OCI-LY7 (cell line): Measurements from ENCODE around the gene ASXL1. TPM values are rescaled to one million over a fixed set of nuclear protein-coding genes. Genes with fewer than 3 reads are reported as not detected.
A peak's percentile ranks its signal among the peaks of the same experiment; 100 is the strongest.

Experiments
- BruUV-seq: library from RNA; stranded (reverse); fragments of 400-500 nt; replicated peaks from 2 replicates; lab custom pipeline; 2021; lab: Mats Ljungman, UMichigan
- CTCF ChIA-PET: fragments of 300-600 bp; sonication (Branson Sonifier 250); formaldehyde crosslinking; loops from one replicate; lab custom pipeline; 2022; ENCODE audit warnings: antibody characterized with exemption; ENCODE audit not compliant: unreplicated experiment; lab: Charles Lee
- POLR2A ChIA-PET: fragments of 300-600 bp; sonication (Branson Sonifier 250); formaldehyde crosslinking; loops from one replicate; lab custom pipeline; 2022; ENCODE audit warnings: antibody characterized with exemption; lab: Charles Lee
- DNase-seq: peaks from one replicate; pipeline ENCODE4 v3.0.0-alpha.2; 2015; ENCODE audit warnings: low spot score
- H2AFZ ChIP-seq: fragments of 200-600 bp; sonication (generic), shearing (Covaris generic); 2 replicates; pipeline ENCODE4 v1.6.1; 2014; ENCODE audit warnings: mild to moderate bottlenecking, antibody characterized with exemption, low read length, moderate library complexity
- H3K27ac ChIP-seq: fragments of 200-600 bp; sonication (generic); 2 replicates; pipeline ENCODE4 v1.5.1; 2014; ENCODE audit warnings: mixed run types, low read depth, mild to moderate bottlenecking, moderate library complexity, low read length, inconsistent platforms; ENCODE audit not compliant: poor library complexity, severe bottlenecking
- H3K36me3 ChIP-seq: fragments of 200-600 bp; sonication (generic); 2 replicates; pipeline ENCODE4 v1.6.1; 2014; ENCODE audit warnings: mild to moderate bottlenecking, antibody characterized with exemption, low read length, moderate library complexity, mixed read lengths; ENCODE audit not compliant: insufficient read depth
- H3K4me1 ChIP-seq: fragments of 200-600 bp; sonication (generic); 2 replicates; pipeline ENCODE4 v1.5.1; 2014; ENCODE audit warnings: mild to moderate bottlenecking, low read length; ENCODE audit not compliant: insufficient read depth, poor library complexity, severe bottlenecking
- H3K4me2 ChIP-seq: fragments of 200-600 bp; sonication (generic); 2 replicates; pipeline ENCODE4 v1.6.1; 2014; ENCODE audit warnings: mild to moderate bottlenecking, low read length
- H3K4me3 ChIP-seq: fragments of 200-600 bp; sonication (generic); 2 replicates; pipeline ENCODE4 v1.5.1; 2014; ENCODE audit warnings: mild to moderate bottlenecking, low read depth, low read length; ENCODE audit not compliant: poor library complexity, severe bottlenecking
- H3K79me2 ChIP-seq: fragments of 200-600 bp; sonication (generic); 2 replicates; pipeline ENCODE4 v1.6.1; 2016; ENCODE audit warnings: low read depth, mild to moderate bottlenecking, low read length, moderate library complexity, mixed read lengths; ENCODE audit not compliant: insufficient read depth
- H3K9me2 ChIP-seq: fragments of 200-600 bp; sonication (generic); 2 replicates; pipeline ENCODE4 v1.6.1; 2016; ENCODE audit warnings: mild to moderate bottlenecking, low read length, mixed read lengths; ENCODE audit not compliant: insufficient read depth
- H3K9me3 ChIP-seq: fragments of 200-600 bp; sonication (generic); 2 replicates; pipeline ENCODE4 v1.6.1; 2014; ENCODE audit warnings: mild to moderate bottlenecking, mixed run types, low read length, mixed read lengths
- H4K20me1 ChIP-seq: fragments of 200-600 bp; sonication (generic); 2 replicates; pipeline ENCODE4 v1.6.1; 2014; ENCODE audit warnings: mild to moderate bottlenecking, antibody characterized with exemption, low read length, moderate library complexity, mixed read lengths; ENCODE audit not compliant: insufficient read depth
- EZH2phosphoT487 ChIP-seq: fragments of 200-600 bp; sonication (generic); IDR thresholded peaks from 2 replicates; pipeline ENCODE4 v1.6.1; 2018; ENCODE audit warnings: low read depth, borderline replicate concordance, mild to moderate bottlenecking, mixed run types, antibody characterized with exemption, low read length, moderate library complexity, mixed read lengths
- intact Hi-C: fragments of 100-400 bp; cut with micrococcal nuclease; formaldehyde crosslinking; loops from one replicate; pipeline ENCODE4 v1.10.0; 2022; ENCODE audit not compliant: unreplicated experiment
- total RNA-seq, 2 experiments: library from RNA; depleted of rRNA in 1 of 2; stranded (reverse); fragments of >200 nt in 1 of 2; shearing (Covaris generic) in 1 of 2; gene quantifications; 2 replicates each; pipeline ENCODE4 v1.2.3, GENCODE V29; 2014 to 2022
- TF ChIP-seq, protein P1 (sequence below): fragments of 200-600 bp; sonication (generic); conservative IDR thresholded peaks from 2 replicates; pipeline ENCODE4 v1.5.1; 2014; ENCODE audit warnings: mild to moderate bottlenecking, antibody characterized with exemption, low read length, moderate library complexity, mixed read lengths

ASXL1 gene
- total RNA-seq, 2 experiments from 2014 or later, result 84.7 to 122 TPM

DNA sequence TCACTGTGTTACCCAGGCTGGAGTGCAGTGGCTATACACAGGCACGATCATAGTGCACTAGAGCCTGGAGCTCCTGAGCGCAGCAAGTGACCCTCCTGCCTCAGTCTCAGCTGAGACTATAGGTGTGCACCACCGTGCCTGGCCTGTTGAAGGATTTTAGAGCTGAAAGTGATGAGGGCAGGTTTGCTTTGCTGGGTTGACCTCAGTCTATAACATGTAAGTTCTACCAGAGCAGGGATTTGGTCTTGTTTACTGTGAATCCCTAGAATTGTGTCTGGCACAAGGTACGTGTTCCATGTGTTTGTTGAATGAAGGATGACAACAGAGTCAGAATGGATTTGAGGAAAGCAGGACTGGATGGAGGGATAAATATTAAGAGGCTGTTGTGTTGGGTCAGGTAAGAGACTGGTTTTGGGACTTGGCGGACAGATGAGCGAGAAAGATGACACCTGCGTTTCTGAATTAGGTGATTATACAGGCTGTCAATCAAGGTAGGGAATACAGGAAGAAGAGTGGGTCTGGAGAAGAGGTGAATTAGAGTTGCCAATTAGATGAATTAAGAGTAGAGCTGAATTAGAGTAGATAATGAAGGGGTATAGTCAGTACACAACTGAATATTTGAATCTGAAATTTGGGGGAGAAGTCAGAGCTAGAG lies 6.5 kb downstream of the ASXL1 start:
- peaks cover 43% of the 10 kb centered on the region for H4K20me1 ChIP-seq
- CTCF ChIA-PET, result no interaction called here
- H3K4me1 ChIP-seq, result peaks cover 95% of the 10 kb centered on the region
- H3K4me2 ChIP-seq, result peak overlapping the region; percentile 83
- no TSS peak for BruUV-seq
- peaks cover 58% of the 10 kb centered on the region for H3K36me3 ChIP-seq
- POLR2A ChIA-PET, result no interaction called here
- H3K9me3 ChIP-seq, result no peaks in the 10 kb centered on the region
- H3K79me2 ChIP-seq, result peaks cover 100% of the 10 kb centered on the region
- H3K9me2 ChIP-seq, result no peaks in the 10 kb centered on the region
- no peak overlapping the region for H2AFZ ChIP-seq
- TF ChIP-seq, protein P1, sequence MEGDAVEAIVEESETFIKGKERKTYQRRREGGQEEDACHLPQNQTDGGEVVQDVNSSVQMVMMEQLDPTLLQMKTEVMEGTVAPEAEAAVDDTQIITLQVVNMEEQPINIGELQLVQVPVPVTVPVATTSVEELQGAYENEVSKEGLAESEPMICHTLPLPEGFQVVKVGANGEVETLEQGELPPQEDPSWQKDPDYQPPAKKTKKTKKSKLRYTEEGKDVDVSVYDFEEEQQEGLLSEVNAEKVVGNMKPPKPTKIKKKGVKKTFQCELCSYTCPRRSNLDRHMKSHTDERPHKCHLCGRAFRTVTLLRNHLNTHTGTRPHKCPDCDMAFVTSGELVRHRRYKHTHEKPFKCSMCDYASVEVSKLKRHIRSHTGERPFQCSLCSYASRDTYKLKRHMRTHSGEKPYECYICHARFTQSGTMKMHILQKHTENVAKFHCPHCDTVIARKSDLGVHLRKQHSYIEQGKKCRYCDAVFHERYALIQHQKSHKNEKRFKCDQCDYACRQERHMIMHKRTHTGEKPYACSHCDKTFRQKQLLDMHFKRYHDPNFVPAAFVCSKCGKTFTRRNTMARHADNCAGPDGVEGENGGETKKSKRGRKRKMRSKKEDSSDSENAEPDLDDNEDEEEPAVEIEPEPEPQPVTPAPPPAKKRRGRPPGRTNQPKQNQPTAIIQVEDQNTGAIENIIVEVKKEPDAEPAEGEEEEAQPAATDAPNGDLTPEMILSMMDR, result no peak
- TF ChIP-seq EZH2phosphoT487, result no peak
- intact Hi-C loops, result no loop called here
- no peak for DNase-seq
- H3K4me3 ChIP-seq, result no peak overlapping the region
- H3K27ac ChIP-seq, result no peak overlapping the region

DNA sequence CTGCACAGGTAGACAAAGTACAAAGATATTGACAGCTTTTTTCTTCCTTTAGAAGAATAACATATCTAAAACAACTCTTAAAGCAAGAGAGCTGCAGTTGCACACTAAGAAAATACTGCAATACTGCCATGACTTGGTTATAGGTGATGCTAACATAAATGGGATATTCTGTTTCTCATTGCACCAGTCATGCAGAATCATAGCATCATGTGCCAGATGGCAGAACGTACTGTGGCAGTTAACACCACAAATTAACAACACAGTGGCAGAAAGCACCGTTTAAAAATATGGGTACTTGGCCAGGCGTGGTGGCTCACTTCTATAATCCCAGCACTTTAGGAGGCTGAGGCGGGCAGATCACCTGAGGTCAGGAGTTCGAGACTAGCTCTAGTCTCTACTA lies 7.4 kb downstream of the ASXL1 start:
- peaks cover 100% of the 10 kb centered on the region for H3K79me2 ChIP-seq
- H3K4me1 ChIP-seq, result peaks cover 87% of the 10 kb centered on the region
- CTCF ChIA-PET, result no interaction called here
- DNase-seq, result no peak
- POLR2A ChIA-PET, result interaction anchor here (0.6 kb wide), 1 partner anchor 16 kb away, joined by 3 read pairs; no protein-coding TSS in a partner anchor
- peak overlapping the region; percentile 83 for H3K4me2 ChIP-seq
- no TSS peak for BruUV-seq
- peaks cover 34% of the 10 kb centered on the region for H4K20me1 ChIP-seq
- no peak overlapping the region for H3K4me3 ChIP-seq
- intact Hi-C loops, result no loop called here
- H3K36me3 ChIP-seq, result peaks cover 58% of the 10 kb centered on the region
- H3K9me2 ChIP-seq, result no peaks in the 10 kb centered on the region
- H2AFZ ChIP-seq, result no peak overlapping the region
- TF ChIP-seq, protein P1, result no peak
- TF ChIP-seq EZH2phosphoT487, result no peak
- H3K9me3 ChIP-seq, result no peaks in the 10 kb centered on the region
- H3K27ac ChIP-seq, result no peak overlapping the region

DNA sequence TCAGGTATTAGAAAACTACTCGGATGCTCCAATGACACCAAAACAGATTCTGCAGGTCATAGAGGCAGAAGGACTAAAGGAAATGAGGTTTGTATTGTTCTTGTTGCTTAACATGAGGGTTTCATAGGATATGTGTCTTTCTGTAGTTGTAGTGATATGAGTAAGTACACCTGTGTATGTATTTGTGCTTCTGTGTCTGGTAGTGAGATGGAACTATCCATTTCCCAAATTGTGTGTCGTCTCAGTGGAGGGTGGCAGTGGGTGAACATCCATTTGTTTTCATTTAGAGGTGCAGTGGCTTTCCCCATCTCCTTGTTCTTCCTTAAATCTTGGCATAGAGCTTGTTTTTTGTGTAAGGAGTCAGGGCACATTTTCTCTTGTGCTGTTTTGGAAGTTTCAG lies 8.2 kb downstream of the ASXL1 start:
- CTCF ChIA-PET, result no interaction called here
- Histone ChIP-seq H3K27ac (peak overlapping the region; percentile 40), H3K36me3 (peaks cover 59% of the 10 kb centered on the region), H3K4me3 (peak overlapping the region; percentile 16), H3K9me2 (no peaks in the 10 kb centered on the region), H4K20me1 (peaks cover 29% of the 10 kb centered on the region; the same call in 1 of the 2 replicates), H3K4me1 (peaks cover 79% of the 10 kb centered on the region), H2AFZ (no peak overlapping the region), H3K9me3 (no peaks in the 10 kb centered on the region), H3K4me2 (peak overlapping the region; percentile 83), H3K79me2 (peaks cover 100% of the 10 kb centered on the region)
- intact Hi-C loops, result no loop called here
- POLR2A ChIA-PET, result interaction anchor here (0.7 kb wide), 1 partner anchor 16 kb away, joined by 4 read pairs; no protein-coding TSS in a partner anchor
- no peak for DNase-seq
- no TSS peak for BruUV-seq
- TF ChIP-seq EZH2phosphoT487, result no peak
